OCI-LY1 (cell line): ENCODE measurements around the gene PHLDB3.

Experiments
- CTCF ChIP-seq: fragments of 200-600 bp; sonication (generic), shearing (Covaris generic); IDR thresholded peaks from 2 replicates; pipeline ENCODE4 v1.5.1; 2017; ENCODE audit warnings: mild to moderate bottlenecking, antibody characterized with exemption, low read length, moderate library complexity, mixed read lengths
- EZH2 ChIP-seq: fragments of 200-600 bp; sonication (generic), shearing (Covaris generic); IDR thresholded peaks from 2 replicates; pipeline ENCODE4 v1.8.0; 2017; ENCODE audit warnings: borderline replicate concordance, mixed run types, mild to moderate bottlenecking, antibody characterized with exemption, low read length, moderate library complexity, mixed read lengths

- TF ChIP-seq CTCF = no peak
- no peak for TF ChIP-seq EZH2
Observed at GRCh38 chr19:43470288-43470687, 34.3 kb downstream of the PHLDB3 start.
